ENCODE results near the gene MBP.

GRCh38 chr18:77012806-77013541 lies 119.6 kb downstream of the MBP start:
- TF ChIP-seq MYC (IDR thresholded peaks at IDR 0.05; ENCODE audit: insufficient read depth, insufficient read length, insufficient replicate concordance, low read length, severe bottlenecking), result no peak
- TF ChIP-seq NR2C2 (IDR thresholded peaks at IDR 0.05; ENCODE audit: borderline replicate concordance, control insufficient read depth, insufficient read length, low read depth), result no peak
- no peak for TF ChIP-seq SP1 (IDR thresholded peaks at IDR 0.05; ENCODE audit: low read depth, low read length)
- TF ChIP-seq YY1 (IDR thresholded peaks at IDR 0.05; ENCODE audit: low read depth, low read length), result no peak
- no peak for TF ChIP-seq SMC3 (IDR thresholded peaks at IDR 0.05; ENCODE audit: borderline replicate concordance, low read length)
- TF ChIP-seq ATF2 (IDR thresholded peaks at IDR 0.05; ENCODE audit: low read length), result no peak
- no peak for TF ChIP-seq POLR2A (IDR thresholded peaks at IDR 0.05; ENCODE audit: low read depth, low read length)
- no peak for TF ChIP-seq USF2 (IDR thresholded peaks at IDR 0.05; ENCODE audit: borderline replicate concordance, low read depth, low read length)

Data from GM12878 (cell line).